HG02571 (cell line): ENCODE measurements around the gene E2F1.
A peak's percentile ranks its signal among the peaks of the same experiment; 100 is the strongest.

ENCODE experiments used
- ATAC-seq: cut with Tn5 transposase; IDR thresholded peaks from one replicate; pipeline ENCODE4 v1.9.1; 2021; ENCODE audit warnings: mild to moderate bottlenecking, moderate library complexity; ENCODE audit not compliant: unreplicated experiment

Gene E2F1

GRCh38 chr20:33673114-33673409 lies 13.1 kb downstream of the E2F1 start:
- no peak for ATAC-seq

- ATAC-seq = no peak
These were observed 13.6 kb downstream of the E2F1 start for GRCh38 chr20:33672426-33673113.

GRCh38 chr20:33671573-33672288 lies 14.5 kb downstream of the E2F1 start:
- ATAC-seq = no peak

GRCh38 chr20:33670715-33671499 lies 15.3 kb downstream of the E2F1 start:
- no peak for ATAC-seq

- ATAC-seq = no peak
These were observed 16.1 kb downstream of the E2F1 start for GRCh38 chr20:33669873-33670640.

GRCh38 chr20:33669224-33669623 lies 17.0 kb downstream of the E2F1 start:
- no peak for ATAC-seq

GRCh38 chr20:33668466-33669155 lies 17.6 kb downstream of the E2F1 start:
- ATAC-seq = no peak

GRCh38 chr20:33667676-33668465 lies 18.3 kb downstream of the E2F1 start:
- ATAC-seq = peak; percentile 30

- peak; percentile 4 for ATAC-seq
These were observed 18.9 kb downstream of the E2F1 start for GRCh38 chr20:33667245-33667675.

- ATAC-seq = peak; percentile 65
These were observed 19.6 kb downstream of the E2F1 start, which contains the start of gene ACTL10 for GRCh38 chr20:33666293-33667244. TSS of gene ACTL10 (plus strand) at chr20:33666943. CDS start at chr20:33667498, 555 bp downstream.

GRCh38 chr20:33664762-33665144 lies 21.4 kb downstream of the E2F1 start:
- no peak for ATAC-seq

- no peak for ATAC-seq
These were observed 22.0 kb downstream of the E2F1 start for GRCh38 chr20:33664085-33664761.

GRCh38 chr20:33663161-33664084 lies 22.8 kb downstream of the E2F1 start:
- ATAC-seq = peak; percentile 38

- no peak for ATAC-seq
These were observed 24.0 kb downstream of the E2F1 start, which contains the start of gene C20orf144 for GRCh38 chr20:33662172-33662571. TSS of gene C20orf144 (plus strand) at chr20:33662327. CDS start at chr20:33662346, 19 bp downstream.

- ATAC-seq = no peak
These were observed 25.5 kb downstream of the E2F1 start for GRCh38 chr20:33660685-33661058.

- ATAC-seq = no peak
These were observed 26.0 kb downstream of the E2F1 start for GRCh38 chr20:33660035-33660684.
